C1 segment of cervical spinal cord (tissue), 14 donors: Measurements from ENCODE around the gene TBXAS1.

ENCODE experiments used
- DNase-seq, 14 donors: peaks; one replicate each; lab custom pipeline; 2025; lab: John Stamatoyannopoulos, UW

Gene TBXAS1

DNA sequence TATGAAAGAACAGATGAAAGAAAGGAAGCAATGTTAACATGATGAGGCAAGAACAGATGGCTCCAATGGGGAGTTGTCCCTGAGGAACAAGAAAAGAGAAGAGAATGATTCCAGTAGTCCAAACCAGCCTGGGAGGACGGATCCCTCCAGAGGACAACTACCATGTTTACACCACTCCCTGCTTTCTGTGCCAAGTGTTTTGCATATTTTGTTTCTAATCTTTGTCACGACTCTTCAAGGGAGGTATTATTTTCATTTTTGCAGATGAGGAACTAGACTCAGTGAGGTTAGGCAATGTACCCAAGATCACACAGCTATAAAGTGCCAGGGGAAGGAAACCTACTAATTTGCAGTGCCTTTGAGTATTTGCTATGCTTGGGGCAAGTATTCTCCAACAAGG is 117.5 kb downstream of the TBXAS1 start:
- DNase-seq, result no peak

DNA sequence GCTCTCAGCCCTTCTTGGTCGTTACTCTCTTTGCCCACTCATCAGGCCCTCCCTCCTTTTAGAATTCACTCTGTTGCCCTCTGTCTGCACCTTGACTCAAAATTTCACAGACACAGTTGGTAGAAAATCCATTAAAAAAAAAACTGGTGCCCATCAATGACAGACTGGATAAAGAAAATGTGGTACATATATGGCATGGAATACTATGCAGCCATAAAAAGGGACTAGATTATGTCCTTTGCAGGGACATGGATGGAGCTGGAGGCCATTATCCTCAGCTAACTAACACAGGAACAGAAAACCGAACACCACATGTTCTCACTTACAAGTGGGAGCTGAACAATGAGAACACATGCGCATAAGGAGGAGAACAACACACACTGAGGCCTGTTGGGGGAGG is 118.0 kb downstream of the TBXAS1 start:
- DNase-seq, result no peak

- DNase-seq, result no peak
Measured at GRCh38 chr7:139948167-139948566, 119.1 kb downstream of the TBXAS1 start.

GRCh38 chr7:139948587-139949335 is 119.7 kb downstream of the TBXAS1 start:
- DNase-seq, result no peak

GRCh38 chr7:139949629-139950028 is 120.6 kb downstream of the TBXAS1 start:
- DNase-seq, result no peak

GRCh38 chr7:139950881-139951525 is 121.9 kb downstream of the TBXAS1 start:
- no peak for DNase-seq

- DNase-seq, result no peak
Measured at GRCh38 chr7:139953229-139953628, 124.2 kb downstream of the TBXAS1 start.

GRCh38 chr7:139955109-139955820 is 126.2 kb downstream of the TBXAS1 start:
- no peak for DNase-seq

- no peak for DNase-seq
Measured at GRCh38 chr7:139958599-139959284, 129.7 kb downstream of the TBXAS1 start.

GRCh38 chr7:139959285-139959628 is 130.2 kb downstream of the TBXAS1 start:
- DNase-seq, result no peak

DNA sequence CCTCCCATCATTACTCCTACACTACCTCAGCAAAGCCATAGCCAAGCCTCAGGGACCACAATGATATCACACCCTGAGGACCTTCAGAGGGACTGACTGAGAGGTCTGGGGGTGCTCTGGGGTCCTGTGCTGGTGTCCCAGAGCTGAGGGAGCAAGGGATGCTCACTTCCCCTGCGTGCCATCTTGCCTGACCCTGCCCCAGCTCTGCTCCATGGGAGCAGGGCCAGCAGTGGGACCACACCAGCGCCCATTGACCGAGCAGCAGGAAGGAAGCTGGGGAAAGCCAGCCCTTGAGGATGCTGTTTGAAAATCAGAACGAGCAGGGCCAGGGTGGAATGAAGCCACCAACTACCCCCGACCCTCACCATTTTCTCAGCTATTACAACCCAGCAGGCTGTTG is 130.7 kb downstream of the TBXAS1 start:
- no peak for DNase-seq

GRCh38 chr7:139960157-139960556 is 131.1 kb downstream of the TBXAS1 start:
- no peak for DNase-seq

GRCh38 chr7:139965942-139966628 is 137.0 kb downstream of the TBXAS1 start:
- DNase-seq, result no peak

GRCh38 chr7:139966949-139967348 is 137.9 kb downstream of the TBXAS1 start:
- DNase-seq, result no peak

DNA sequence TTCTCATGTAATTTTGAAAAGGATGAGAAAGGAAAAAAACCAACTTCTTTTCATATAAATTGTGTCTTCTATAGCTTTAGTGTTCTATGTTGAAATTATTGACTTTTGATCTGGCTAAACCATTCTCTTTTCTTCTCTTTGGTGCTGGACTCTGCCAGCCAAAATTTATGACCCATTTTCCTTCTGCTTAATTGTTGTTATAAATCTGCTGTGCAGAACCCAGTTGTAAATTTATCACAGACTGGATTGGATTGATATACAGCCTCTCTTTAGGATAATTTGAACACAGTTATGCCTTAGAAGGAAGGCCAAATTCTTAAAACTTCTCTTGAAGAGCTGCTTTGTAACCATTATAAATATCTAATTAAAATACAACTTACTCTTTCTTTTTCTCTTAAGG is 139.9 kb downstream of the TBXAS1 start:
- no peak for DNase-seq

GRCh38 chr7:139972029-139972428 is 143.0 kb downstream of the TBXAS1 start:
- DNase-seq, result no peak

GRCh38 chr7:139973101-139974050 is 144.3 kb downstream of the TBXAS1 start:
- no peak for DNase-seq

- DNase-seq, result no peak
Measured at GRCh38 chr7:139974179-139974811, 145.2 kb downstream of the TBXAS1 start.

GRCh38 chr7:139976055-139976837 is 147.2 kb downstream of the TBXAS1 start:
- no peak for DNase-seq
